Measurements from ENCODE around the gene PATE4. TPM values are rescaled to one million over a fixed set of nuclear protein-coding genes. Genes with fewer than 3 reads are reported as not detected.

PATE4 gene
- total and polyA plus RNA-seq, 12 donors: not detected

DNA sequence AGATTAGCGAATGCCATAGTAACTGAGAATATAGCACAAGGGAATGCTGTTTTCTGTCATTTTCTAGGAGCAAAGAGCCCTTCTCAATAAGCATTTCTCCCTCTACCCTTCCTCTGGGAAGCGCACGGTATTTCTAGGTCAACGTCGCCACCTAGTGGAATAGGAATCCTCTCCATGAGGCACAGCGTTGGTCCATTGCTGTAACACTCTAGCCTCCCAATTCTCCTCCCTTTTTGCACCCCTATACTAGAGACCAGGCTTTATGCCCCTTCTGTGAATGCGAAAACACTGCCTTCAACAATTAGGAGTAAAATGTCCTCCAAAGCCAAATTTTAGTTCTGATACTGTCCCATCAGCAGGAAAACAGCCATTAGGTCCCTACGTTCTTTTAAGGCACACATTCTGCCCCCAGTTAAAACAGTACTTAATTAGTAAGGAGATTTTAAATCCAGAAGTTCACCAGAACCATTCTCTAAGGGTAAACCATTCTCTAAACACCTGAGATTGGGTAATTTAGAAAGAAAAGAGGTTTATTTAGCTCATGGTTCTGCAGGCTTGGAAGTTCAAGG is 41.5 kb downstream of the PATE4 start:
- DNase-seq: peak in 1 of 2 donors; percentile 67
- peak; percentile 67 to 95 (median 92) for ATAC-seq
- intact Hi-C loops (cut with DNase I): loop anchor here in 8 of 10 donors (5.0 to 10.0 kb wide), 6 partner anchors 247 to 920 kb away; partner anchors contain the start of genes CHEK1 (in 4 of the 8), CCDC15 (in 1 of the 8) and EI24 (in 1 of the 8)
- peak; percentile 51 to 85 (median 75) for TF ChIP-seq CTCF (IDR thresholded peaks at IDR 0.05)
- Histone ChIP-seq H3K4me1 (peaks cover 0 to 4% (median 0%) of the 10 kb centered on the region in 9 donors), H3K27me3 (no peaks in the 10 kb centered on the region), H3K36me3 (no peaks in the 10 kb centered on the region), H3K4me3 (peak overlapping the region in 6 of 10 donors; percentile 12 to 42 (median 22)), H3K9me3 (peaks cover 0 to 8% (median 0%) of the 10 kb centered on the region in 11 donors), H3K27ac (no peak overlapping the region)
- 11 to 12% methylated on average over 8 of the region's 8 CpGs for WGBS, 2 donors

GRCh38 chr11:125881291-125881690 is 48.2 kb downstream of the PATE4 start:
- H3K27me3 ChIP-seq: no peaks in the 10 kb centered on the region
- H3K9me3 ChIP-seq: no peaks in the 10 kb centered on the region
- H3K4me1 ChIP-seq: peaks cover 0 to 2% (median 0%) of the 10 kb centered on the region in 9 donors
- no peak overlapping the region for H3K4me3 ChIP-seq
- ATAC-seq: no peak
- no peaks in the 10 kb centered on the region for H3K36me3 ChIP-seq
- intact Hi-C loops (cut with DNase I): loop anchor here in 3 of 10 donors (10.0 kb wide), 2 partner anchors 256 to 926 kb away; partner anchors contain the start of genes CHEK1 (in 2 of the 3) and CCDC15 (in 1 of the 3)
- DNase-seq: no peak
- 60 to 67% methylated on average over 1 of the region's 1 CpG for WGBS, 2 donors
- no peak for TF ChIP-seq CTCF (IDR thresholded peaks at IDR 0.05)
- no peak overlapping the region for H3K27ac ChIP-seq

GRCh38 chr11:125883375-125883774 is 50.3 kb downstream of the PATE4 start:
- Histone ChIP-seq H3K36me3 (no peaks in the 10 kb centered on the region), H3K9me3 (no peaks in the 10 kb centered on the region), H3K27me3 (no peaks in the 10 kb centered on the region), H3K4me3 (no peak overlapping the region), H3K27ac (no peak overlapping the region), H3K4me1 (peaks cover 0 to 12% (median 9%) of the 10 kb centered on the region in 9 donors)
- intact Hi-C loops (cut with DNase I): loop anchor here in 3 of 10 donors (10.0 kb wide), 2 partner anchors 259 to 929 kb away; partner anchors contain the start of genes CHEK1 (in 2 of the 3) and CCDC15 (in 1 of the 3)
- no peak for TF ChIP-seq CTCF (IDR thresholded peaks at IDR 0.05)
- WGBS, 2 donors: 90 to 91% methylated on average over 8 of the region's 8 CpGs
- ATAC-seq (no peak), DNase-seq (no peak)

- peak overlapping the region in 9 of 10 donors; percentile 91 to 98 (median 94) for H3K27ac ChIP-seq
- peak; percentile 31 to 48 for DNase-seq
- 15 to 24% methylated on average over 24 of the region's 24 CpGs for WGBS, 2 donors
- H3K9me3 ChIP-seq: no peaks in the 10 kb centered on the region
- intact Hi-C loops (cut with DNase I): loop anchor here in 4 of 10 donors (5.0 to 10.0 kb wide), 3 partner anchors 260 to 932 kb away; partner anchors contain the start of genes CHEK1 (in 3 of the 4) and CCDC15 (in 1 of the 4)
- H3K36me3 ChIP-seq: peaks cover 0 to 6% (median 0%) of the 10 kb centered on the region in 9 donors
- TF ChIP-seq CTCF (IDR thresholded peaks at IDR 0.05): no peak
- peaks cover 0 to 30% (median 11%) of the 10 kb centered on the region in 9 donors for H3K4me1 ChIP-seq
- H3K4me3 ChIP-seq: peak overlapping the region; percentile 1 to 89 (median 80)
- no peaks in the 10 kb centered on the region for H3K27me3 ChIP-seq
- peak; percentile 36 to 63 (median 53) for ATAC-seq
Measured at GRCh38 chr11:125886997-125887372, 53.9 kb downstream of the PATE4 start.
